ENCODE results near the gene PRODH2.

Gene PRODH2, protein sequence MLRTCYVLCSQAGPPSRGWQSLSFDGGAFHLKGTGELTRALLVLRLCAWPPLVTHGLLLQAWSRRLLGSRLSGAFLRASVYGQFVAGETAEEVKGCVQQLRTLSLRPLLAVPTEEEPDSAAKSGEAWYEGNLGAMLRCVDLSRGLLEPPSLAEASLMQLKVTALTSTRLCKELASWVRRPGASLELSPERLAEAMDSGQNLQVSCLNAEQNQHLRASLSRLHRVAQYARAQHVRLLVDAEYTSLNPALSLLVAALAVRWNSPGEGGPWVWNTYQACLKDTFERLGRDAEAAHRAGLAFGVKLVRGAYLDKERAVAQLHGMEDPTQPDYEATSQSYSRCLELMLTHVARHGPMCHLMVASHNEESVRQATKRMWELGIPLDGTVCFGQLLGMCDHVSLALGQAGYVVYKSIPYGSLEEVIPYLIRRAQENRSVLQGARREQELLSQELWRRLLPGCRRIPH

DNA sequence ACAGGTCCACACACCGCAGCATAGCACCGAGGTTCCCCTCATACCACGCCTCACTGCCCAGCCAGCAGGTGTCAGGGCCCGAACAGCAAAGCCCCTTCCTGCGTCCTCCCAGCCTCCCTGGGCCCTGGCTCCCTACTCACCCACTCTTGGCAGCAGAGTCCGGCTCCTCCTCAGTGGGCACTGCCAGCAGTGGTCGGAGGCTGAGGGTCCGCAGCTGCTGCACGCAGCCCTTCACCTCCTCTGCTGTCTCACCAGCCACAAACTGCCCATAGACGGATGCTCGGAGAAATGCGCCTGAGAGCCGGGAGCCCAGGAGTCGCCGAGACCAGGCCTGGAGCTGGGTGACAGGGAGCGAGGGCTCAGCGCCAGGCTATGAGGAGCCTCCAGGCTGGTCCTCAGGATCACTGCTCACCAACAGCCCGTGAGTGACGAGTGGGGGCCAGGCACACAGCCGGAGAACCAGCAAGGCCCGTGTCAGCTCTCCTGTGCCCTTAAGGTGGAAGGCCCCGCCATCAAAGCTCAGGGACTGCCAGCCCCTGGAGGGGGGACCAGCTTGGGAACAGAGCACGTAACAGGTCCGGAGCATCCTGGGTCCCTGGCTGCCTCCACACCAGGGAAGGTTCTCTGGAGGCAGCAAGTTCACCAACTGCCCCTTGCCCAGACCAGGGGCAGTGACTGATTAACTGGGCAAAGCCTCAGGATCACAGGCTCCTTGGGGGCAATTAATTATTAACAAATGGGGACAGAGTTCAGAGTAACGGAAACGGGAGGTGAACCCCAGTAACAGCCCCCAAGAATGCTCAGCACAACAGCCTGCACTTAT, at the start of gene PRODH2:
TSS of gene PRODH2 (minus strand) at position 626 of the 823 bp plus-strand sequence. CDS start at position 586, 40 bp downstream.
- no peak for DNase-seq

DNA sequence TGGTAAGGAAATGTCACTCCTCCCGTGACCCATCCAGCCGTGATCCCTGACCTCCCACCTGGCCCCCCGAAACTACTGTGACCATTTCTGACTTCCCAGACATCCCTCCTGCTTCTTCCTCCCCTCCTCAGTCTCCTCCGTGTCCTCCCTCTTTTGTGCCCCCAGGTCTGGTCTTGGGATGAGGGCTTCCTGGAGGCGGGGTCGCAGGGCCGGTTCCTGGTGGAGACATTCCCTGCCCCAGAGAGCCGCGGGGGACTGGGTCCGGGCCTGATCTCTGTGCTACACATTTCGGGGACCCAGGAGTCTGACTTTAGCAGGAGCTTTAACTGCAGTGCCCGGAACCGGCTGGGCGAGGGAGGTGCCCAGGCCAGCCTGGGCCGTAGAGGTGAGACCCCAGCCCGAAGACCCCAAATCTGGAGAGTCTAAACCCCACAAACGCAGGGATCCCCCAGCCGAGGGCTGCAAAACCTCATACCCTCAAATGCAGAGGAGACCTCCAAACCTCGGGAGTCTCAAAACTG, 49.1 kb upstream of the PRODH2 start:
- no peak for DNase-seq

DNA sequence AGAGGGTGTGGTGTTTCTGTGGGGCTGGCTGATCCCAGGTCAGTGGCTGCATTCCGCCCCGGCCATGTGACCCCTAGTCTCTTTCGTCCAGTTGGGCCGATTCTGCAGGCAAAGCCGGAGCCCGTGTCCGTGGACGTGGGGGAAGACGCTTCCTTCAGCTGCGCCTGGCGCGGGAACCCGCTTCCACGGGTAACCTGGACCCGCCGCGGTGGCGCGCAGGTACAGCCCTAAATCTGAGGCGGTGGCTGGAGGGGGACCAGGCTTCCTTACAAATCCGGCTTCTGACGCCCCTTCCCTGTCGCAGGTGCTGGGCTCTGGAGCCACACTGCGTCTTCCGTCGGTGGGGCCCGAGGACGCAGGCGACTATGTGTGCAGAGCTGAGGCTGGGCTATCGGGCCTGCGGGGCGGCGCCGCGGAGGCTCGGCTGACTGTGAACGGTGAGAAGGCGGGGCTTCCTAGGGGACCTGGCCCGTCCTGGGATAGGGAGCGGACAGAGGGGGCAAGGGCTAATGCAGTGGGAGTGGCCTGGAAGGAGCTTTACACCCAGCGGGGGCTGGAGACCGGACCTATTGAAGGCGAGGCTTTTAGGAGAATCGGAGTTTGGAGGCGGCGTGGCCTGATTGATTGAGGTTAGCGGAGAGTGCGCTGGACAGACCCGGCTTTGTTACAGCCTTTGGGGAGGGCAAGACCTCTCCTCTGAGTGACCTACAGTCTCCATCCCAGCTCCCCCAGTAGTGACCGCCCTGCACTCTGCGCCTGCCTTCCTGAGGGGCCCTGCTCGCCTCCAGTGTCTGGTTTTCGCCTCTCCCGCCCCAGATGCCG, 48.4 kb upstream of the PRODH2 start:
- DNase-seq: no peak

DNA sequence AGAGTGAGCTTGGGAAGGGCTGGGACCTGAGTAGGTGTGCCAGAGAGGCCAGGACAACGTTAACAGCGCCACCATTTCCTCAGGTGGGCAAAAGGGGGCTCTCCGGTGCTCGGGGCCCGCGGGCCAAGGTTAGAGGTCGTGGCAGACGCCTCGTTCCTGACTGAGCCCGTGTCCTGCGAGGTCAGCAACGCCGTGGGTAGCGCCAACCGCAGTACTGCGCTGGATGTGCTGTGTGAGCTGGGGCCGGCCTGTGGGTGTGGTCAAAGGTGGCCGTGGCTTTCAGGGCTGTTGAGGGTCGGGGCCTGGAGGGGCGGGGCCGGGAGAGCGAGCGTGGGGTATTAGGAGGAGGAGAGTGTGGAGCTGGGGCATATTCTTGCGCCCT, 47.8 kb upstream of the PRODH2 start:
- no peak for DNase-seq

DNA sequence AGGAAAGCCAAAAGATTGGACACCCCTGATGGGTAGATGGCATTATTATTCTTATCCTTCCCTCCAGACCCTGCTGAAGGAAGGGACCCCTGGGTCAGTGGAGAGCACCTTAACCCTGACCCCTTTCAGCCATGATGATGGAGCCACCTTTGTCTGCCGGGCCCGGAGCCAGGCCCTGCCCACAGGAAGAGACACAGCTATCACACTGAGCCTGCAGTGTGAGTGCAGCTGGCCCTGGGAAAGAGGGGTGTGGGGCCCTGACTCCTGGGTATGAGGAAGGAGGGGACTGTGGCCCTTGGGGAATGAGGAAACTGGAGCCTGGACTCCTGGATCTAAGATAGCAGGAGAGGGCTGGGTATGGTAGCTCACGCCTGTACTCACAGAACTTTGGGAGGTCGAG, 46.8 kb upstream of the PRODH2 start:
- DNase-seq: no peak

DNA sequence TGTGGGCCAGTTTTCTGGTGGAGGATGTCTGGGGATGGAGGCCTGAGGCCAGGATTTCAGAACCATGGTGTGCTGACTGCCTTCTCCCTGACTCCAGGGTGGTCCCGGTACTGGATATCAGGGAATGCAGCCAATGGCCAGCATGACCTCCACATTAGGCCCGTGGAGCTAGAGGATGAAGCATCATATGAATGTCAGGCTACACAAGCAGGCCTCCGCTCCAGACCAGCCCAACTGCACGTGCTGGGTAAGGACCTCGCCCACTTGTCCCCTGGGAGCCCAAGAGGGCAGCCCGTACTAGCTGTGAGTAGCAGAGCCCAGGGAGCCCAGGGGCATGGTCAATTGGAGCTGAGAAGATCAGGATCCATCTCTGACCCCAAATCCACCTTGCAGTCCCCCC, 45.7 kb upstream of the PRODH2 start:
- DNase-seq: no peak

DNA sequence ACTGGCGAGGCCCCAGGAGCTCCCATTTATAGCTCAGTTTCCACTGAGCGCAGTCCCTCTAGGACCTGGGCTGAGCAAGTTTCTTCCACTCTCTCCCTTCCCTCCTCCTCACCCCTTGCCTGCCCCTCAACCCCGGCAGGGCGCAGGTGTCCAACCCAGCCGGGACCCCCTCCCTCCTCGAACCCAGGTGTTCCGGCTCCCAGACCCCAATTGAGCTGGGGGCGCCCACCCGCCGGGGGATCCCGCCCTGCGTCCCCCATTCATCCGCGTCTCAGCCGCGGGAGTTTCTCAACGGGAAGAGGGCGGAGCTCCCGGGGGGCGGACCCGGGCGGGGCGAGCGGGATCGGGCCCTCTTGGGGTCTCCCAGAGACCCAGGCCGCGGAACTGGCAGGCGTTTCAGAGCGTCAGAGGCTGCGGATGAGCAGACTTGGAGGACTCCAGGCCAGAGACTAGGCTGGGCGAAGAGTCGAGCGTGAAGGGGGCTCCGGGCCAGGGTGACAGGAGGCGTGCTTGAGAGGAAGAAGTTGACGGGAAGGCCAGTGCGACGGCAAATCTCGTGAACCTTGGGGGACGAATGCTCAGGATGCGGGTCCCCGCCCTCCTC, 44.0 kb upstream of the PRODH2 start, which contains the start of gene KIRREL2:
TSS of gene KIRREL2 (plus strand) at position 366 of the 604 bp plus-strand sequence. CDS start at position 575, 209 bp downstream.
- peak; percentile 32 for DNase-seq

DNA sequence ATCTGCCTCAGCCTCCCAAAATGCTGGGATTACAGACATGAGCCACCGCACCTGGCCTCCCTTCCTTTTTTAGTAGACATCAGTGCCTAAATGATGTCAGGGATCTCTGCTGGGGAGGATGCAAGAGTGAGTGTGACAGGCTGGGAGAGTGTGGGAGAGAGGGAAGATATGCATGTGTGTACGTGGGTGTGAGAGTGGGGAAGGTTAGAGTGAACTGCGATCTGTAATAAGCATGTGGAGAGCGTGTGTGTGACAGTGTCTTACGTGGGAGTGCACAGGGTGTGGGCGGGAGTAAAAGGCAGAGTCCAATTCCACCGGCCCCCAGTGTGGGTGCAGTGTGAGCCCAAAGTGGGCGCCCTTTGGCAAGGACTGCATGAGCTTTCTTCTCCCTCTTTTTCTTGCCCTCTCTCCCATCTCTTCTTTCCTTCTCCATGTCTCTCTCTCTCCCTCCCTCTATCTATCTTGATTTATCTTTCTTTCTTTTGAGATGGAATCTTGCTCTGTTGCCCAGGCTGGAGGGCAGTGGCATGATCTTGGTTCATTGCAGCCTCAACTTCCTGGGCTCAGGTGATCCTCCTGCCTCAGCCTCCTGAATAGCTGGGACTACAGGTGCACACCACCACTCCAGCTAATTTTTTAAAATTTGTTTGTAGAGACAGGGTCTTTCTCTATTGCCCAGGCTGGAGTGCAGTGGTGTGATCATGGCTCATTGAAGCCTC, 40.6 kb upstream of the PRODH2 start:
- no peak for DNase-seq

DNA sequence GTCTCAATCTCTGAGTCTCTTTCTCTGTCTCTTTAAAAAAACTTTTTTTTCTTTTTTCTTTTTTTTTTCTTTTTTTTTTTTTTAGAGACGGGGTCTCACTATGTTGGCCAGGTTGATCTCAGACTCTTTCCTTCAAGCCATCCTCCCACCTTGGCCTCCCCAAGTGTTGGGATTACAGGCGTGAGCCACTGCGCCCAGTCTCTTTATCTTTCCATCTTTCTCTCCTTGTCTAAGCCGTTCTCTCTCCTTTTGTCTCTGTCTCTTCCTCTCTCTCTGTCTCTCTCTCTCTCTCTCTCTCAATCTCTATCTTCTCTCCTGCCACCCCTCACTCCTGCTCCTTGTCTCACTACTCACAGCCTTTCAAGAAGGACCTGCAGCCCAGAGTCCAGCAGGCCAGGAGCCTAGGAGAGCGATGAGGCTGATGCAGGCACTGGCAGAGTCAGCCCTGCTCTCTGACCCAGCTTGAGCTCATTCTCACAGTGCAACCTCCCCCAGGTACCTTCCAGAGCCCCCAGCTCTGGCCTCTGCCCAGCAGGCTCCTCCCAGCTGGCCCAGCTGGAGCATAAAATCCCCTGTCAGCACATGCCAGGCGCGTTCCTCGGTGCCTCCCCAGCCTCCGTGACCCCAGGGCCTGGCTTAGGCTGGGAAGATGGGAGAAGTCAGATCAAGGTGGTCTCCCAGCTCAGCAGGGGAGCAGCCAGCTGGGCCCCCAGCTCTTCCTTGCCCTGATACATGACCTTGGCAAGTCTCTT, 39.6 kb upstream of the PRODH2 start, which contains the start of gene NPHS1:
TSS of gene NPHS1 (minus strand) at position 476 of the 752 bp plus-strand sequence. CDS start 667 bp downstream, outside the sequence.
- DNase-seq: no peak

DNA sequence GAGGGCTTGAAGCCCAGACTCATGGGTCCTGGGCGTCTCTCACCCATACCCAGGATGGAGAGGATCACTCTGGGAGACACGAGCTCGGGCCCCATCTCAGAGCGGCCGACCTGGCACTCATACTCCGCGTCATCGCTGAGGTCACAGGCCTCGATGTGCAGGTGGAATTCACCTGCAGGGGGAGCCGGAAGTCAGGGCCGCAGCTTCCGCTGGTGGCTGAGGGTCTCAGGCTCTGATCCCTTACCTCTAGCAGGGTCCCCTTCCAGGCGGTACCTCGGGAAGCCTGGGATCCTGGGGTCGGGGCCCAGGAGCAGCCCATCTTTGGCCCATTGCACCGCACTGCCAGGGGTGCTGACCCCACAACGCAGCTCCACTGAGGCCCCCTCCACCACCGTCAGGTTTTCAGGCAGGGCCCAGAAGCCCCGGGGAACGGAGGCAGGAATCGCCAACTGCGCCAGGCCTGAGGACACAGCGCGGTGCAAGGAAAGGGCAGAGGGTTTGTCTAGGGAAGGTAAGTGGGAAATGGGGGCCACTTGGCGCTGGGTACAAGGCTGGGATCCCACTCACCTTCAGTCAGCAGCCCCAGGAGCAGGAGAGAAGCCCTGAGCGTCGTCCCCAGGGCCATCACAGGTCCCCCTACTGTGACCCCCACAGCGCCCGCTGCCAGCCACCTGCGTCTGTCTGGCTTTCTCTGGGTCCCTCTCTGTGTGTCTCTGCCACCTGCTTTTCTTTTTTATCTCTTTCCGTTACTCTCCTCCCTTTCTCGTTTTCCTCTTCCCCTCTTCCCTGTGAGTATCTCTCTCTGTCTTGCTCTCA, 38.8 kb upstream of the PRODH2 start:
- DNase-seq: peak; percentile 1

DNA sequence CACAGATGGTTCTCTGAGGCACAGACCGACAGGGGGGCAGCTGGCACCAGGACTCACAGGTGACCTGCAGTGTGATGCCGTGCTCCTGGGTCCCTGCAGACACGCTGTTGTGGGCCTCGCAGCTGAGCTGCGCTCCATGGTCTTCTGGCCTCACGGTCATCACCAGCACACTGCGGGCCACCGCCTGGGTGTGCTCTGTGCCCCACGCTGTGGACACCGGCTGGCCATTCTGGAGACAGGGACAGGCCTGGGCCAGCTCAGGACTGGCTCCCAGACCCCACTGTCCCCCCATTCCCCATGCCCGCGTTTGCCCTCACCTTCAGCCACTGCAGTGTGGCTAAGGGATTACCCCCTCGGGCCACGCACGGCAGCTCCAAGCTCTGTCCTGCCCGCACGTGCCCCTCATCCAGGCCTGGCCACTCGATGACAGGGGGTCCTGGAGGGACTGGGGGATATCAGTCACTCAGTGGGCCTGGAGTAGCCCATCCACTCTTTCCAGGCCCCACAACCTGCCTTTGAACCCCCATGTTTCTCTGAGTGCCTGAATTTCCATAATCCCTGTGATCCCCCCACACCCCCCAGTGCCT, 36.4 kb upstream of the PRODH2 start:
- DNase-seq: no peak

DNA sequence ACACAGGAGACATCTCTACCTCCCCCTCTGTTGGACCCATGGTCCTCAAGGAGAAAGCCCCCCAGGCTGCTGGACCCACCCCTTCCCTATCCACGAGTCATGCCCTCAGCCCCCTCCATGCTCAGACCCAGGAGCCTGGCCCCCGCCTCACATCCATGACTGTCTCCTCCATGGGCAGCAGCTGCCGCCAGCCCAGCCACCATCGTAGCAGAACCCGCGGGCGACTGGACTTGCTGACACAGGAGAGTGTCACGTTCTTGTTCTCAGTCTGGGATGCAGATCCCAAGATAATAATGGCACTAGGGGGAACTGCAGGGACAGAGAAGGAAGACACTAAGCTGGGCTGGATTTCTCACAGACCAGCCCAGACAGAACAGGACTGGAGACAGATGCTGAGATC, 35.8 kb upstream of the PRODH2 start:
- no peak for DNase-seq

DNA sequence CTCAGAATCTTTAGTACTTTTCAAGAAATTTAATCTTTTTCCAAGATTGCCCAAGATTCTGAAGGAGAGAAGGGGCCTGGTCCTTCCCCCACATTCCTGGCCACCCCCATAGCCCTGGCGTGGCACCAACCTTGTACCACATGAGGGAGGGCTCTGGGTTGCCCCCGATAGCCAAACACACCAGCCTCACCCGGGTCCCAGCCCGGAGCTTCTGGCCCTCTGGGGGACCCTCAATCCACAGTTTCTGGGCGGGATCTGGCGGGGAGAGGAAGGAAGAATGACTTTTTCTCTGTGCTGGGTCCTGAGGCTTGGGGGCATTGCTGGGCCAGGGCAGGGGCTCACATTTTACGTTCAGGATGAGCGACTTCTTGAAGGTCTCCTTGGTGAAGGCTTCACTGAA, 35.3 kb upstream of the PRODH2 start:
- no peak for DNase-seq

DNA sequence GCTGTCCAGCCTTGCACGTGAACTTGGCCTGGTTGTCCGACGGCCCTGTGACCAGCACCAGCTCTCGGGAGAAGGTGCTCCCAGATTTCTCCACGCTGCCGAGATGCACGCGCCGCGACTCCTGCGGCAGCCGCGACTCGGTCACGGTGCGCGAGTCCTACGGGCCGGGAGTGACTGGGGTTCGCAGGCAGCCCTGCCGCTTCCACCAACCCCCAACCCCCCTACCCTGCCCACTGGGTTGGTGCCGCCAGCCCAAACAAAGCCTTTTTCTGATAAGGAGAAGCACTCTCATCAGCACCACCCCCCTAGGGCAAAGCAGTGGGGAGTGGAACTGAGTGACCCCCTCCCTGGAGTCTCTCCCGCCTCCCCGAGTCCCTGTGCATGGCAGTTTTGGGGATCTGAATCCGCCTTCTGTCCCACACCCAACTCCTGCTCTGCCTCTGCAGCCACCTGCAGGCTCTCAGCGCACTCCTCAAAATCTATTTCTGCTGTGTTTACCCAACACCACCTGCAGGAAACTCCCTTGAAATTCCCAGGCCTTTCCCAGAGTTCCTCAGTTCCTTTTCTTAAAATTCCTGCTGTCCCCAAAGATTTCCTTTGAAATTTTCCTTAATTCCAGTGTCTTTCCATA, 33.5 kb upstream of the PRODH2 start:
- DNase-seq: peak; percentile 40

DNA sequence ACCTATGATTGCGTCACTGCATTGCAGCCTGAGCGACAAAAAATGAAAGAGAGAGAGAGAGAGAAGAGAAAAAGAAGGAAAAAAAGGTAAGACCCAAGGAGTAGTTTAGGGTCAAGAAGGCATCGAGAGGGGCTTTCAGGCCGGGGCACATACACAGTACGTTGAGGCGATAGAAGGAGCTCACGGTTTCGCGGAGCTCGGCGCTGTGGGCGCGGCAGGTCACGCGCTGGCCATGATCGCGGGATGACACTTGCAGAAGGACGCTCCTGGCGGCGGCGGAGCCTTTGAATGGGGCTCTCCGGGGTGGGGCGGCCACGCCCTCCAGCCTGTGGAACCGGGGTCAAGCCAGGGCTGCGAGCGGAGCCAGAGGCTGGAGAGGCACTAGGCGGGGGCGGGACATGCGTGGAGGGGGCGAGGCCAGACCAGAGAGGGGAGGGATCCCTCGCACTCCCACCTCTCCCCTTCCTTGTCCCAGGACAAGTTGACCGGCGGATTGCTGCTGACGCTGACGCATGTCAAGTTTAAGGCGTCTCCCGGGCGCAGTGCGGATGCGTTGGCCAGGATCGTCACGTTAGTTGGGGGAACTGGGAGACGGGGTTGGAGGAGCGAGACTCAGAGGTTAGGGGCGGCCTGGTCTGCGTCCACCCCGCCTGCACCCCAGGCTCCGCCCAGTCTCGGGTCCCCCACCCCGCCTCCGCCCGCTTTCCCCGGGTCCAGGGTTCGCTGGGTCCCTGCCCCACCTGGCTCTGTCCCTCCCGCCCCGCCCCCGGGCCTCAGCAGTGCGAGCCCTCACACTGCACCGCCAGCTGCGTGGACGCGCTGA, 32.8 kb upstream of the PRODH2 start:
- DNase-seq: peak; percentile 35

DNA sequence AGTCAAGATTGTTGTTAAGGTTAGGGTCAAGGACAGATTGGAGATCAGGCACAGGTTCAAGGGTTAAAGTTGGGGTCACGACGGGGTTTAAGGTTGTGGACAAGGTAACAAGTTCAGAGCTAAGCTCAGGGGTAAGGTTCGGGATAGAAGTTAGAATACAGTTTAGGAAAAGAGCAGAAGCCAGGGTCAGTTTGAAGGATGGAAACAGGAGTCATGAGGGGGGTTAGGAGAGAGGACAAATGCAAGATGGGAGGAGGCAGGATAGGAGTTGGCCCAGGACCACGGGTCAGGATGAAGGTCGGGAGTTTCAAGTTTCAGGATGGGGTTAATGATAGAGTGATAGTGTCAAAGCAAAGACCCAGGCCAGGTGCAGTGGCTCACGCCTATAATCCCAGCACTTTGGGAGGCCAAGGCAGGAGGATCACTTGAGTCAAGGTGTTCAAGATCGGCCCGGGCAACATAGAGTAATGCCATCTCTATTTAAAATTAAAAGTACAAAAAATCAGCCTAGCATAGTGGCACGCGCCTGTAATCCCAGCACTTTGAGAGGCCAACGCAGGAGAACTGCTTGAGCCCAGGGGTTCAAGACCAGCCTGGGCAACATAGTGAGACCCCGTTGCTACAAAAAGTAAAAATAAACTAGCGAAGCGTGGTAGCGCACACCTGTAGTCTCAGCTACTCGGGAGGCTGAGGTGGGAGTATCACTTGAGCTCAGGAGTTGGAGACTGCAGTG, 32.0 kb upstream of the PRODH2 start:
- DNase-seq: no peak

All from NCI-H1105 (cell line).